DOHH2 (cell line): ENCODE results near the gene MAGOH.

ENCODE experiments used
- CTCF ChIP-seq: fragments of 200-600 bp; sonication (generic); IDR thresholded peaks from one replicate; pipeline ENCODE4 v1.5.1; 2014; ENCODE audit warnings: antibody characterized with exemption, mild to moderate bottlenecking, low read depth, low read length; ENCODE audit not compliant: poor library complexity, severe bottlenecking
- EZH2phosphoT487 ChIP-seq: fragments of 200-600 bp; sonication (generic); IDR thresholded peaks from 2 replicates; pipeline ENCODE4 v1.6.1; 2017; ENCODE audit warnings: borderline replicate concordance, mild to moderate bottlenecking, antibody characterized with exemption, low read length, moderate library complexity, mixed read lengths

- no peak for TF ChIP-seq CTCF
- TF ChIP-seq EZH2phosphoT487 = no peak
Measured at GRCh38 chr1:53196485-53197290, 41.6 kb downstream of the MAGOH start, which contains the start of gene CPT2.
